GM23338 (cell line): Measurements from ENCODE around the gene SH2D2A. TPM values are rescaled to one million over a fixed set of nuclear protein-coding genes. Genes with fewer than 3 reads are reported as not detected.

ENCODE experiments used
- ATAC-seq: fragments of 200-7000 bp; cut with Tn5 transposase; 3 replicates; pipeline ENCODE4 v1.9.1; 2020
- DNase-seq: peaks from one replicate; pipeline ENCODE4 v3.0.0-alpha.2; 2015; ENCODE audit warnings: low spot score
- H2AFZ ChIP-seq: fragments of 200-600 bp; sonication (generic); 2 replicates; pipeline ENCODE4 v1.8.0; 2016; ENCODE audit warnings: antibody characterized with exemption, mild to moderate bottlenecking, moderate library complexity
- H3F3A ChIP-seq: fragments of 200-600 bp; sonication (generic); replicated peaks from 2 replicates; pipeline ENCODE4 v1.8.0; 2017; ENCODE audit warnings: antibody characterized with exemption, mixed run types, low read depth
- H3K27ac ChIP-seq: fragments of 200-600 bp; sonication (generic); 2 replicates; pipeline ENCODE4 v1.6.1; 2016; ENCODE audit warnings: low read depth
- H3K27me3 ChIP-seq: fragments of 200-600 bp; sonication (generic); 2 replicates; pipeline ENCODE4 v1.8.0; 2016; ENCODE audit warnings: mild to moderate bottlenecking, mixed run types, moderate library complexity; ENCODE audit not compliant: insufficient read depth
- H3K36me3 ChIP-seq: fragments of 200-600 bp; sonication (generic); 2 replicates; pipeline ENCODE4 v1.8.0; 2016; ENCODE audit warnings: mild to moderate bottlenecking; ENCODE audit not compliant: insufficient read depth
- H3K4me1 ChIP-seq: fragments of 200-600 bp; sonication (generic); 2 replicates; pipeline ENCODE4 v1.8.0; 2016; ENCODE audit warnings: mild to moderate bottlenecking, moderate library complexity; ENCODE audit not compliant: insufficient read depth
- H3K4me2 ChIP-seq: fragments of 200-600 bp; sonication (generic); 2 replicates; pipeline ENCODE4 v1.7.1; 2017; ENCODE audit warnings: mixed run types
- H3K4me3 ChIP-seq: fragments of 200-600 bp; sonication (generic); 2 replicates; pipeline ENCODE4 v1.6.1; 2016; ENCODE audit warnings: mixed run types
- H3K79me2 ChIP-seq: fragments of 200-600 bp; sonication (generic); replicated peaks from 2 replicates; pipeline ENCODE4 v1.8.0; 2017; ENCODE audit warnings: mild to moderate bottlenecking; ENCODE audit not compliant: insufficient read depth
- H3K9me2 ChIP-seq: fragments of 200-600 bp; sonication (generic); 2 replicates; pipeline ENCODE4 v1.8.0; 2017; ENCODE audit not compliant: insufficient read depth
- H4K20me1 ChIP-seq: fragments of 200-600 bp; sonication (generic); replicated peaks from 2 replicates; pipeline ENCODE4 v1.8.0; 2017; ENCODE audit warnings: mild to moderate bottlenecking; ENCODE audit not compliant: insufficient read depth
- H3K27ac Mint-ChIP-seq: 2 replicates; pipeline ENCODE4 v1.8.0; 2020; ENCODE audit warnings: inconsistent platforms, mild to moderate bottlenecking, moderate library complexity, mixed read lengths
- H3K27me3 Mint-ChIP-seq: 3 replicates; pipeline ENCODE4 v1.8.0; 2022; ENCODE audit warnings: low read depth, mild to moderate bottlenecking, moderate library complexity, mixed read lengths, inconsistent platforms; ENCODE audit not compliant: insufficient read depth, poor library complexity
- H3K36me3 Mint-ChIP-seq: 3 replicates; pipeline ENCODE4 v1.8.0; 2021; ENCODE audit warnings: low read depth, mild to moderate bottlenecking, inconsistent platforms, moderate library complexity, mixed read lengths
- H3K4me1 Mint-ChIP-seq: 3 replicates; pipeline ENCODE4 v1.8.0; 2020; ENCODE audit warnings: mild to moderate bottlenecking, inconsistent platforms, mixed read lengths
- H3K4me3 Mint-ChIP-seq: 3 replicates; pipeline ENCODE4 v1.8.0; 2021; ENCODE audit warnings: moderate library complexity, mild to moderate bottlenecking, inconsistent platforms, mixed read lengths
- H3K9me3 Mint-ChIP-seq: 3 replicates; pipeline ENCODE4 v1.8.0; 2020; ENCODE audit warnings: moderate library complexity, mild to moderate bottlenecking, inconsistent platforms, mixed read lengths
- EZH2 ChIP-seq: fragments of 200-600 bp; sonication (generic); IDR thresholded peaks from one replicate; pipeline ENCODE4 v1.8.0; 2017; ENCODE audit warnings: antibody characterized with exemption, mild to moderate bottlenecking, low read depth; ENCODE audit not compliant: unreplicated experiment
- EZH2phosphoT487 ChIP-seq: fragments of 200-600 bp; sonication (generic); IDR thresholded peaks from one replicate; pipeline ENCODE4 v1.8.1; 2018; ENCODE audit warnings: antibody characterized with exemption; ENCODE audit not compliant: unreplicated experiment
- POLR2AphosphoS5 ChIP-seq: IDR thresholded peaks from 2 replicates; pipeline ENCODE4 v1.6.1; 2016; ENCODE audit warnings: antibody characterized with exemption, low read depth
- REST ChIP-seq: IDR thresholded peaks from one replicate; pipeline ENCODE4 v1.6.1; 2018; ENCODE audit warnings: antibody characterized with exemption; ENCODE audit not compliant: unreplicated experiment
- STAT1 ChIP-seq: IDR thresholded peaks from one replicate; pipeline ENCODE4 v1.6.1; 2016; ENCODE audit warnings: antibody characterized with exemption; ENCODE audit not compliant: unreplicated experiment
- ZNF462 ChIP-seq: fragments of 250-450 bp; sonication (Bioruptor Pico); IDR thresholded peaks from 2 replicates; pipeline ENCODE4 v1.5.0; 2020; ENCODE audit warnings: mild to moderate bottlenecking, moderate library complexity
- polyA plus RNA-seq: library from polyadenylated mRNA; unstranded; fragments of >200 nt; fragmentation: Nextera tagmentation; extraction: Ambion mirVana; gene quantifications from 2 replicates; pipeline ENCODE4 v1.2.1, GENCODE V29; 2016
- total RNA-seq: library from RNA; depleted of rRNA; stranded (reverse); fragments of >200 nt; shearing (Covaris generic); gene quantifications from 2 replicates; pipeline ENCODE4 v1.2.3, GENCODE V29; 2014

Gene SH2D2A
- total and polyA plus RNA-seq, 2 experiments from 2014 or later: 5.5 to 11.5 TPM

GRCh38 chr1:156777573-156777972 is 39.1 kb downstream of the SH2D2A start (continued):
- TF ChIP-seq ZNF462 (no peak), EZH2phosphoT487 (no peak), STAT1 (no peak)

GRCh38 chr1:156776942-156777341 is 39.7 kb downstream of the SH2D2A start:
- Mint-ChIP-seq H3K9me3 (no peaks in the 10 kb centered on the region), H3K4me1 (peaks cover 4% of the 10 kb centered on the region; the same call in 1 of the 3 replicates), H3K27ac (no peak overlapping the region), H3K36me3 (peaks cover 23% of the 10 kb centered on the region), H3K4me3 (no peak overlapping the region), H3K27me3 (peaks cover 7% of the 10 kb centered on the region)
- no peaks in the 10 kb centered on the region for H3K9me2 ChIP-seq
- peaks cover 3% of the 10 kb centered on the region; the same call in 1 of the 2 replicates for H3F3A ChIP-seq
- no peaks in the 10 kb centered on the region for H3K27me3 ChIP-seq
- H4K20me1 ChIP-seq: peaks cover 70% of the 10 kb centered on the region
- peaks cover 99% of the 10 kb centered on the region for H3K79me2 ChIP-seq
- no peaks in the 10 kb centered on the region for H3K4me1 ChIP-seq
- H3K4me2 ChIP-seq: no peak overlapping the region
- H2AFZ ChIP-seq: no peak overlapping the region
- 0 out of 2 replicates have a peak, but pooled peaks cover 3% of the 10 kb centered on the region for H3K36me3 ChIP-seq
- no peak for ATAC-seq
- DNase-seq: no peak
- H3K4me3 ChIP-seq: no peak overlapping the region
- H3K27ac ChIP-seq: no peak overlapping the region
- TF ChIP-seq EZH2: no peak
- no peak for TF ChIP-seq REST
- TF ChIP-seq POLR2AphosphoS5: no peak
- no peak for TF ChIP-seq ZNF462
